Measurements from ENCODE around the gene RAI2.

Gene RAI2

GRCh38 chrX:17860811-17861488, at the start of gene RAI2:
RAI2 (minus strand) TSS chrX:17861298; CDS start chrX:17802010, 59,288 bp downstream.
- peak within 1 kb of the TSS; percentile 47 for H3K4me3 Mint-ChIP-seq
- H3K27me3 Mint-ChIP-seq (ENCODE audit: low read depth), result peaks cover 45% of the 10 kb centered on the region
- no peaks in the 10 kb centered on the region for H3K9me3 Mint-ChIP-seq
- no peaks in the 10 kb centered on the region for H3K36me3 Mint-ChIP-seq (ENCODE audit: low read depth)
- H3K4me1 Mint-ChIP-seq (ENCODE audit: low read depth), result no peaks in the 10 kb centered on the region
- DNase-seq (ENCODE audit: low spot score), result no peak
- no peak within 1 kb of the TSS for H3K27ac Mint-ChIP-seq

DNA sequence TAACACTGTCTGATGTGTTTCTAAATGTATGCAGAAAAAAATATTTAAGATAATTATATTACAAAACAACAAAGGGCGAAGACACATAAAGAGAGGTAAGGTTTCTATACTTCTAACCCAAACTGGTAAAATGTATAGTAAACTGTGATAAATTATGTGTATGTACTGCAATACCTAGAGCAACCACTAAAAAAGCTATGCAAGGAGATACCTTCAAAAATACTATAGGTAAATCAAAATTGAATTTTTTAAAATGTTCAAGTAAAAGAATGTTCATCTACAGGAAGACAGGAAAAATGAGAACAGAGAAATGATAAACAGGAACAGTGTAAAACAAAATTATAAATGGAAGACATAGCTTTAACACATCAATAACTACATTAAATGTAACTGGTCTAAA, 27.3 kb upstream of the RAI2 start:
- no peak overlapping the region for H3K27ac Mint-ChIP-seq
- peaks cover 3% of the 10 kb centered on the region for H3K27me3 Mint-ChIP-seq (ENCODE audit: low read depth)
- no peaks in the 10 kb centered on the region for H3K9me3 Mint-ChIP-seq
- H3K4me3 Mint-ChIP-seq, result no peak overlapping the region
- no peaks in the 10 kb centered on the region for H3K4me1 Mint-ChIP-seq (ENCODE audit: low read depth)
- DNase-seq (ENCODE audit: low spot score), result no peak
- H3K36me3 Mint-ChIP-seq (ENCODE audit: low read depth), result no peaks in the 10 kb centered on the region

DNA sequence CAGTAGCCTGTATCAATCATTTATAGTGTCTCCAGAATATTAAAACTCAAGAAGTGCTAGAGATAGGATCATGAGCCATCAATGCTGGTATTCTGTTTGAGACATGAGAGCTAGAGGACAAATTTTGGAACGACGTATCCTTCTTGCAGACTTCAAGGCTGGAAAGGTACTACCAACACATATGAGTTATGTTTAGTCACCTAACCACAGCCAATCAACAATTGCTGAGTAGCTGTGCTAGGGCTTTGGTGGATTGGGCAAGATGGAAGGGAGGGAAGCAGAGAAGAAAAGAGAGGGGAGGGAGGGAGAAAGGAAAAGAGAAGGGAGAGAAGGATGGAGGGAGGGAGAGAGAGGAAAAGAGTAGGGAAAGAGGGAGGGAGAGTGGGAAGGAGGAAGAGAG, 21.6 kb upstream of the RAI2 start:
- Mint-ChIP-seq H3K27me3 (ENCODE audit: low read depth) (peaks cover 3% of the 10 kb centered on the region), H3K36me3 (ENCODE audit: low read depth) (no peaks in the 10 kb centered on the region), H3K4me3 (no peak overlapping the region), H3K4me1 (ENCODE audit: low read depth) (no peaks in the 10 kb centered on the region), H3K27ac (no peak overlapping the region), H3K9me3 (no peaks in the 10 kb centered on the region)
- DNase-seq (ENCODE audit: low spot score), result no peak

DNA sequence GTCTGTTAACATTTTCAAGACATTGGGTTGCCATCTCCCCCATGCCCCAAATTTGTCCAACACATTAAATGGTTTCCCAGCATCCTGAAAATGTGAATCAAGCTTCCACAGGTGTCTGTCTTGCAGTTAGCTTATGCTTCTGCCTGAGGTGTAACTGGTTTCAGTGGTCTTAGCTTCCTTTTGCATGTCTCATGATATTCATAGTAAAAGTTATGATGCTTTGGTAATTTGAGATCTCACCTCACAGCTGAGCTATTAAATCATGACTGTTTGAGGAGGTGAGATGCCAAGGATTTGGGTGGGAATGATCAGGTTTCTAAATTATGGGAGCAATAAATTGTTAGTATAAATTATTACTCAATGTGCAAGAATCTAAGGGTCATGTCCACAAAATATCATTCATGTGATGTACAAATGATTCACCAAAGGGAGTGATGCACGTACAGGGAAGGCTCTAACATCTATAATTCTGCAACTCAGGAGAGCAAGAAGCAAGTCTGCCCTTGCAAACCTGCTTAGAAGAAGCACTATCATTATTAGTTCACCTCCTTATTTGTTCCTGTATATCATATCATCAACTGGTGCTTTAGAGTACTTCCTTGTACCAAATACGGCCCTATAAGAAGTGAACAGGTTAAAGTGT, 17.1 kb upstream of the RAI2 start:
- Mint-ChIP-seq H3K27ac (no peak overlapping the region), H3K4me3 (no peak overlapping the region)

GRCh38 chrX:17876135-17876534, 15.0 kb upstream of the RAI2 start:
- Mint-ChIP-seq H3K4me1 (ENCODE audit: low read depth) (no peaks in the 10 kb centered on the region), H3K9me3 (no peaks in the 10 kb centered on the region), H3K27ac (no peak overlapping the region), H3K27me3 (ENCODE audit: low read depth) (no peaks in the 10 kb centered on the region), H3K36me3 (ENCODE audit: low read depth) (no peaks in the 10 kb centered on the region), H3K4me3 (no peak overlapping the region)
- no peak for DNase-seq (ENCODE audit: low spot score)

More for the DNA sequence above, 17.1 kb upstream of the RAI2 start:
- no peak for DNase-seq (ENCODE audit: low spot score)
- Mint-ChIP-seq H3K9me3 (no peaks in the 10 kb centered on the region), H3K27me3 (ENCODE audit: low read depth) (no peaks in the 10 kb centered on the region), H3K4me1 (ENCODE audit: low read depth) (no peaks in the 10 kb centered on the region), H3K36me3 (ENCODE audit: low read depth) (no peaks in the 10 kb centered on the region)

- Mint-ChIP-seq H3K36me3 (ENCODE audit: low read depth) (no peaks in the 10 kb centered on the region), H3K4me1 (ENCODE audit: low read depth) (no peaks in the 10 kb centered on the region), H3K27me3 (ENCODE audit: low read depth) (no peaks in the 10 kb centered on the region), H3K9me3 (no peaks in the 10 kb centered on the region), H3K4me3 (no peak overlapping the region), H3K27ac (no peak overlapping the region)
- DNase-seq (ENCODE audit: low spot score), result no peak
Measured at GRCh38 chrX:17869580-17869979, 8.5 kb upstream of the RAI2 start.

GRCh38 chrX:17861489-17862011, 452 bp upstream of the RAI2 start:
- Mint-ChIP-seq H3K36me3 (ENCODE audit: low read depth) (no peaks in the 10 kb centered on the region), H3K27me3 (ENCODE audit: low read depth) (peaks cover 45% of the 10 kb centered on the region), H3K4me3 (peak overlapping the region; percentile 32), H3K27ac (no peak overlapping the region), H3K4me1 (ENCODE audit: low read depth) (no peaks in the 10 kb centered on the region), H3K9me3 (no peaks in the 10 kb centered on the region)
- no peak for DNase-seq (ENCODE audit: low spot score)

DNA sequence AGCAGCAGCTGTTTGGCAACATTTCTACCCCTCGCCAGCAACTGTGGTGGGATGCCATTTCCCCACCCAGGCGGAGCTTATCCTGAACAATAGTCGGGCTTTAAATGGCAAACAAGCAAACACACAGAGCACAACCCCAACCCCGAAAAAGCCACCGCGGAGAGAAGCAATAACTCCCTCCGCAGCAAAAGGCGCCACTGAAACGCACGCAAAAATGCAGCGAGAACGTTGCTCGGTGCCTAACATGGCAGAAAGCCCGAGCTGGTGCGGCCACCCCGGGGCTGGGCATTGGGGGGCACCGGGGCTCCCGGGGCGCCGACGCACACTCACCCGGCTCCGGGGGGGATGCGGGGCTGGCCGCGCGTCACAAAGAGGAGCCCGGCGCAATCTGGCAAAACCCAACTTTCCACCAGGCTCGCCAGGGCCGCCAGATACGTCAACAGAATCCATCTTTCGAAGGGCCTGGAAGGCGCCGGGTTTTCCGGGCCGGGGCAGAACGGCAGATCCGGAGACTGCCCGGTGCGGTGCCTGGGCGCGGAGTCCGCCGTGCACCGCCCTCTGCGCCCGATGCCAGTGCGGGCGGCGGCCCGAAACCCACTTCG, 818 bp downstream of the RAI2 start:
- no peak for DNase-seq (ENCODE audit: low spot score)
- Mint-ChIP-seq H3K9me3 (no peaks in the 10 kb centered on the region), H3K27ac (no peak overlapping the region), H3K27me3 (ENCODE audit: low read depth) (peaks cover 45% of the 10 kb centered on the region), H3K4me1 (ENCODE audit: low read depth) (no peaks in the 10 kb centered on the region), H3K4me3 (peak overlapping the region; percentile 47), H3K36me3 (ENCODE audit: low read depth) (no peaks in the 10 kb centered on the region)

DNA sequence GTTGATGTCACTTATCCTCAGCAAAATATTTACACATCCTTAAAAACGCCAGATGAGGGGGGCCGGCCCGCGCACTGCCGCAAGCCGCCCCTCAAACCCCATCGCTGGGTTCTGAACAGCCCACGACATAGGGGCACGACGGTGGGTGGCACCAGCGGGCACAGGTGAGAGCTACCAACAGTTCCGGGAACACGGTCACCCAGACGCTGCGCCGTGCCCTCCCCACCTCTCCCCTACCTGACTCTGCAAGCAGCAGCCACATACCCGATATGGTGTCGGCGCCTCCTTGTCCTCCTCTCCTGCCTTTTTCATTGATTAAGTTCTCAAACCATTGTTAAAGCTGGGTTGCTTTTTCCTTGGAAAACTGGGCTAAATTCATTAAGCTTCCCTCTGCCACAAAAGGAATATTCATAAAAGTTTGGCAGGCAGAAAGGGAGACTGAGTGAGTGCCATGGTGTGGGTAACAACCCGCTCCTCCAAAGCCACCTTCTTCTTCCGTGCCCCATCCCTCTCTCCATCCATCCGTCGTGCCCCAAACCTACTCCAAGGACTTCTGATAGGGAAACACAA, 1.4 kb downstream of the RAI2 start:
- no peak for DNase-seq (ENCODE audit: low spot score)

GRCh38 chrX:17854531-17854930, 6.6 kb downstream of the RAI2 start:
- H3K4me1 Mint-ChIP-seq (ENCODE audit: low read depth), result no peaks in the 10 kb centered on the region
- peaks cover 17% of the 10 kb centered on the region for H3K27me3 Mint-ChIP-seq (ENCODE audit: low read depth)
- no peak overlapping the region for H3K27ac Mint-ChIP-seq
- DNase-seq (ENCODE audit: low spot score), result no peak
- H3K36me3 Mint-ChIP-seq (ENCODE audit: low read depth), result no peaks in the 10 kb centered on the region
- no peak overlapping the region for H3K4me3 Mint-ChIP-seq
- H3K9me3 Mint-ChIP-seq, result no peaks in the 10 kb centered on the region

More for the DNA sequence above, 1.4 kb downstream of the RAI2 start:
- Mint-ChIP-seq H3K36me3 (ENCODE audit: low read depth) (no peaks in the 10 kb centered on the region), H3K27ac (no peak overlapping the region), H3K27me3 (ENCODE audit: low read depth) (peaks cover 45% of the 10 kb centered on the region), H3K9me3 (no peaks in the 10 kb centered on the region), H3K4me3 (peak overlapping the region; percentile 47), H3K4me1 (ENCODE audit: low read depth) (no peaks in the 10 kb centered on the region)

DNA sequence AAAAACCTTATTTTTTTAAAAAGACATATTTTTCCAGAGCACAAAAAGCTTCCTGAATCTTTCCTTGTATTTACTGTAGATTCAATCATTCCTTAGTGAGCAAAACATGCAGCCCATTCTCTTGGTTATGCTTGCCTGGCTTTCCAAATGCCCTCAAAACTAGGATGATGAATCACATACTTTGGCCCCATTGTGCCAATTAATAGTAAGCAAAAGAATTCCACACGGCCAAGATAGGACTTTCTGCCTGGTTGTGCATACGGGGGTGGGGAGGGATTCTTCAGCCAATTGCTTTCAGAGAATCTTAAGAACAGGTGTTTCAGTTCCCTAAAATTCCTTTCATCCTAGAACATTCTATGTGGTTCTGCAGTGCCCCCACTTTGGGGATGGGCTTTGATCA, 7.0 kb downstream of the RAI2 start:
- H3K36me3 Mint-ChIP-seq (ENCODE audit: low read depth), result no peaks in the 10 kb centered on the region
- no peak for DNase-seq (ENCODE audit: low spot score)
- no peak overlapping the region for H3K27ac Mint-ChIP-seq
- H3K27me3 Mint-ChIP-seq (ENCODE audit: low read depth), result peaks cover 12% of the 10 kb centered on the region
- no peak overlapping the region for H3K4me3 Mint-ChIP-seq
- H3K9me3 Mint-ChIP-seq, result no peaks in the 10 kb centered on the region
- H3K4me1 Mint-ChIP-seq (ENCODE audit: low read depth), result no peaks in the 10 kb centered on the region

DNA sequence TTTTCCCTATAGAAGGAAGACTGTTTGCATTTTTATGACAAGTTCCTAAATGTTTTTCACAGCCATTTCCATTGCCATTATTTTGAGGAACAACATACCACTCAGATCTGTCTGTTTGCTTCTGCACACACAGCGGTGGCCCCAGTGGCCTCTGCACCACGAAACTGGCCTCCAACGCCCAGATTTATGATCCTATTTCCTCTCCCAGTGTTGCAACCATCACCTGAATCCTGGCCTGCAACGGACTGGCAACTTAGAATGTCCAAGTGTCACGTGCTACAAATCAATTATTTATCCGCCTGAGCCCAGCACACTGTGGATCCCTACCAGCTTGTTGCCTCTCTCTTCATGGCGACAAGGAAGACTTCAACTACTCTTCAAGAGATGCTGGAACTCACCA, 9.2 kb downstream of the RAI2 start:
- H3K4me3 Mint-ChIP-seq, result no peak overlapping the region
- no peaks in the 10 kb centered on the region for H3K36me3 Mint-ChIP-seq (ENCODE audit: low read depth)
- H3K9me3 Mint-ChIP-seq, result no peaks in the 10 kb centered on the region
- DNase-seq (ENCODE audit: low spot score), result no peak
- H3K27ac Mint-ChIP-seq, result no peak overlapping the region
- H3K27me3 Mint-ChIP-seq (ENCODE audit: low read depth), result no peaks in the 10 kb centered on the region
- no peaks in the 10 kb centered on the region for H3K4me1 Mint-ChIP-seq (ENCODE audit: low read depth)

DNA sequence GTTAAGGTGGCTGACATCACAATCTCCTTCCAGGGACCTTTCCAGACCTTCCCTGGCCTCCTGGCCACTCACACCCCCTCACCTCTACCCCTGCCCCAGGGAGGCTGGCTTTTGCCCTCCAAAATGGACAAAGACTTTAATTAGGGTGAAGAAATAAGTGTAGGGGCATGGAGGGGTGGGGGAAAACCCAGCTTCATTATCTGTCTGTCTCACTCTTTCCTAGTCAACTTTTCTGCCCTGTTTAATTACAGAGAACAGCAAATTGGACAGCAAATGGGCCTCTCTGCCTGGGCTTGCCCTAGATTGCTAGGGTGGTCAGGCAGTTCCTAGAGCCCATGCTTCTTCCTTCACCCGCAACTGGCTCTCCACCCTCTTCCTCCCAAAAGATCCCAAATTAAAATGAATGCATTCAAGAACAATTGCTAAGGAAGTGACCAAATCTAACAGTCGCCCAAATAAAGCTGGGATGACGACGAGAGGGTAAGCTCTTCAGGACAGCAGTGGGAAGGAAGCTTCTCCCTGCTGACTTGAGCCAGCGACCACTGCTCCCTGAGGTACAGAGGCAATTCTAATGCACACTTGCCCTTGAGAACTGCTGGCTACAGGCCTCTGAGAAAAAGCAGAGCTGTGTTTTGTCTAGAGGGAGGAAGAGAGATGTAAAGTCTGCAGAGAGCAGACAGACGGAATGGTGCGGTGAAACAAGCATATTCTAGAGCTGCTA, 12.4 kb downstream of the RAI2 start:
- H3K9me3 Mint-ChIP-seq, result no peaks in the 10 kb centered on the region
- H3K4me3 Mint-ChIP-seq, result no peak overlapping the region
- no peaks in the 10 kb centered on the region for H3K4me1 Mint-ChIP-seq (ENCODE audit: low read depth)
- no peak overlapping the region for H3K27ac Mint-ChIP-seq
- DNase-seq (ENCODE audit: low spot score), result no peak
- no peaks in the 10 kb centered on the region for H3K36me3 Mint-ChIP-seq (ENCODE audit: low read depth)
- no peaks in the 10 kb centered on the region for H3K27me3 Mint-ChIP-seq (ENCODE audit: low read depth)

- no peak overlapping the region for H3K27ac Mint-ChIP-seq
- H3K27me3 Mint-ChIP-seq (ENCODE audit: low read depth), result no peaks in the 10 kb centered on the region
- no peaks in the 10 kb centered on the region for H3K9me3 Mint-ChIP-seq
- no peak overlapping the region for H3K4me3 Mint-ChIP-seq
- DNase-seq (ENCODE audit: low spot score), result no peak
- no peaks in the 10 kb centered on the region for H3K4me1 Mint-ChIP-seq (ENCODE audit: low read depth)
- H3K36me3 Mint-ChIP-seq (ENCODE audit: low read depth), result no peaks in the 10 kb centered on the region
Measured at GRCh38 chrX:17846045-17846444, 15.1 kb downstream of the RAI2 start.

Data from T-helper 2 cell treated with Interferon-gamma antibody and Interleukin-4, amounts not matched to agents 5 μg/mL and 100 μg/mL, for 36 hours (primary cell).